ENCODE measurements around the gene HNRNPH3. TPM values are rescaled to one million over a fixed set of nuclear protein-coding genes. Genes with fewer than 3 reads are reported as not detected.

Gene HNRNPH3
- 8.6 and 20.8 TPM in 2 replicates for total RNA-seq

GRCh38 chr10:68331455-68332258 lies at the start of gene HNRNPH3:
Gene HNRNPH3 (plus strand): TSS chr10:68332064. CDS start chr10:68337222, 5,158 bp downstream.

GRCh38 chr10:68332259-68333057 lies 594 bp downstream of the HNRNPH3 start, which contains the start of gene PBLD:
Gene PBLD (minus strand): TSS chr10:68332928. CDS start chr10:68306844, 26,084 bp downstream.

Other genes starting within 250 kb of the HNRNPH3 start
- under 0.01 and 0.11 TPM in 2 replicates for gene MYPN, start 222.6 kb upstream of the HNRNPH3 start, total RNA-seq
- gene ATOH7, start 100.0 kb upstream of the HNRNPH3 start, total RNA-seq = under 0.01 TPM in 1 of 2 replicates, not detected in the other
- gene PBLD, start 864 bp downstream of the HNRNPH3 start, total RNA-seq = 8.9 and 11.4 TPM in 2 replicates
- gene RUFY2, start 75.2 kb downstream of the HNRNPH3 start, total RNA-seq = 23.9 TPM in 2 replicates
- 5.0 and 6.7 TPM in 2 replicates for gene DNA2, start 139.9 kb downstream of the HNRNPH3 start, total RNA-seq
- 17.0 and 20.8 TPM in 2 replicates for gene SLC25A16, start 195.5 kb downstream of the HNRNPH3 start, total RNA-seq
- 1.3 and 3.9 TPM in 2 replicates for gene TET1, start 228.3 kb downstream of the HNRNPH3 start, total RNA-seq

All from placental epithelial cell (primary cell).